ENCODE measurements around the gene B4GALT5.

- TF ChIP-seq CTCF (IDR thresholded peaks at IDR 0.05 in 8 of 11, conservative IDR thresholded peaks at IDR 0.05 in 3 of 11) (no peak), POLR2A (IDR thresholded peaks at IDR 0.05) (no peak)
These were observed 80.7 kb downstream of the B4GALT5 start for GRCh38 chr20:49633023-49633422.

All from spleen (tissue), 7 donors.